Endometrium (tissue), 2 donors: ENCODE data around the gene HOXB6.

Source experiments
- FAIRE-seq: peaks from 2 replicates; lab custom pipeline; 2012; peaks lifted over from hg19 to GRCh38; lab: Jason Lieb, UNC
- donor health status: control.
- donor health status: control.

Gene HOXB6

DNA sequence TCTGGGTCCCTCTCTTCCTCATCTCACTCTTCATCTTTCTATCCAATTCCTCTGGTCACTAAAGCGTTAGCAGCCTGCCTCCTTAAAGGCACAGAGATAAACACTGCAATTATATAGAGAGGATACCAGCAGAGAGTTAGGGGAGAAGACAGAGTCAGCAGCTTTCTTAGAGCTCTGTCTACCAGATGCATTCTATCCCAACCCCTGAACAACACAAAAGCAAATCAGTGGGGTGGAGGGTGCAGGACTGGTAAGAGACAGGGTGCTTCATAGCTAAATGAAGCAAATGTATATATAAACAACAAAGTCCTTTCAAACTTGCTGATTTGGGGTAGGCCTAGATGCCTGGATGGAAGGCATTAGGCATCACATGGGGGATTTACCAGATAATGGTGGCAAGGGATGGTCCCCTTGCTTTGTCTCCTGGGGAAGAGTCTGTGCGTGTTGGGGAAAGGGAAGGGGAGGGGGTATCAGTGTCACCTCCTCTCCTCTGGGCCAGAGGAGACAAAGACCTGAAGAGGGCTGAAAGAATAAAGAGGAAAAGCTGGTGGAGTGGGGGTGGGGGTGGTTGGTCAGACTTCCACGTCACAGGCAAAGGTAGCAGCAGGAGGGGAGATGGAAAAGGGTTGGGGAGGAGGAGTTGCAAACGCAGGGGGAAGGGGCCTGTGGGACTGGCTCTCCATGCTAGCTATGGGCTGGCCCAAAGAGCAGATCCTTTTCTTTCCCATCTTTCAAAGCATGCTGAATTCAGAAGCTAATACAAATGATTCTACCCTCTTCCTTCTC, 38.7 kb downstream of the HOXB6 start:
- no peak for FAIRE-seq

GRCh38 chr17:48565022-48565554, 39.7 kb downstream of the HOXB6 start:
- FAIRE-seq, result no peak

GRCh38 chr17:48564188-48565021, 40.4 kb downstream of the HOXB6 start:
- FAIRE-seq, result no peak

- FAIRE-seq, result no peak
Observed at GRCh38 chr17:48563867-48564187, 41.0 kb downstream of the HOXB6 start.

GRCh38 chr17:48563385-48563838, 41.4 kb downstream of the HOXB6 start:
- FAIRE-seq, result no peak

GRCh38 chr17:48562934-48563333, 41.9 kb downstream of the HOXB6 start:
- no peak for FAIRE-seq

- no peak for FAIRE-seq
Observed at GRCh38 chr17:48561884-48562810, 42.6 kb downstream of the HOXB6 start.

GRCh38 chr17:48559840-48560817, 44.7 kb downstream of the HOXB6 start:
- FAIRE-seq, result no peak

GRCh38 chr17:48559122-48559839, 45.5 kb downstream of the HOXB6 start:
- no peak for FAIRE-seq

- FAIRE-seq, result no peak
Observed at GRCh38 chr17:48558831-48559121, 46.0 kb downstream of the HOXB6 start.

- no peak for FAIRE-seq
Observed at GRCh38 chr17:48558057-48558830, 46.5 kb downstream of the HOXB6 start.

- no peak for FAIRE-seq
Observed at GRCh38 chr17:48556576-48557401, 48.0 kb downstream of the HOXB6 start.

- FAIRE-seq, result no peak
Observed at GRCh38 chr17:48556229-48556575, 48.6 kb downstream of the HOXB6 start.

- FAIRE-seq, result no peak
Observed at GRCh38 chr17:48555258-48556228, 49.2 kb downstream of the HOXB6 start.

GRCh38 chr17:48554412-48555257, 50.2 kb downstream of the HOXB6 start:
- FAIRE-seq, result no peak

DNA sequence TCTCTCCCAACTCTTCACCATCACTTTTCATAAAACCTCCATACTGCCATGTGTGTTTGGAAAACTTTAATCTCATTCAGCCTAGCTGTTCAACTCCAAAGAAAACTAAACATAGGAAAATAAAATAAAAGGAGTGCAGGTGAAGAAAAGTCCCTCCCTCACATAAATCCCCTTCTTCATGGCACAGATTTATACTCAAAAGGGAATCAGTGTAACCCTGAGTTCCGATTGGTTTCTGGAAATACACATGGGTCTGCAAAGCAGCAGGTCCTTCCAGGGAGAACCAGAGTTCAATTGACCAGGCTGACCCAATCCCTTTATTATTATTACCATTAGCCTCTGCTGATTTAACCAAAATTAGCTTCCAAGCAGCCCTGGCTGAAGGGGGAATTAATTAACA, 51.0 kb downstream of the HOXB6 start:
- no peak for FAIRE-seq

- no peak for FAIRE-seq
Observed at GRCh38 chr17:48553190-48553547, 51.6 kb downstream of the HOXB6 start.
